ENCODE data around the gene SPACA7.

SPACA7 gene

DNA sequence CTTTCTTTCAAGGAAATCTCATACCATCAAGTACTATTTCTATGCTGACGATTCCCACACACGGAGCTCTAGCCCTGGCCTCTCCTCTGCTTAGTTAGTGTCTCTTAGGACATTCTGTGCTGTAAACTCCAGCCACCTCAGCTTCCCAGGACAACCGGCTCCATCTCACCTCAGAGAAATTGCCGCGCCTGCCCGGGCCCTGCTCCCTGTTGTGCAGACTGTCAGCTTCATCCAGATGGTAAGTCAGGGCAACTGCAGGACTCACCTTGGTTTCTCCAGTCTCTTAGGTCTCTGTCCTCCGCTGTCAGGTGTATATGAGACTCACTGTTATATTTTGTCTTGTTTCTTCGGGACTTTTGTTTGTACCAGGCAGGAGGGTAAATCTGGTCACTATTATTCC lies 98.7 kb downstream of the SPACA7 start:
- DNase-seq (ENCODE audit: low read depth) = no peak
- H3K4me3 ChIP-seq (replicated peaks; ENCODE audit: low read depth, low read length) = no peak overlapping the region
- TF ChIP-seq, protein P1, sequence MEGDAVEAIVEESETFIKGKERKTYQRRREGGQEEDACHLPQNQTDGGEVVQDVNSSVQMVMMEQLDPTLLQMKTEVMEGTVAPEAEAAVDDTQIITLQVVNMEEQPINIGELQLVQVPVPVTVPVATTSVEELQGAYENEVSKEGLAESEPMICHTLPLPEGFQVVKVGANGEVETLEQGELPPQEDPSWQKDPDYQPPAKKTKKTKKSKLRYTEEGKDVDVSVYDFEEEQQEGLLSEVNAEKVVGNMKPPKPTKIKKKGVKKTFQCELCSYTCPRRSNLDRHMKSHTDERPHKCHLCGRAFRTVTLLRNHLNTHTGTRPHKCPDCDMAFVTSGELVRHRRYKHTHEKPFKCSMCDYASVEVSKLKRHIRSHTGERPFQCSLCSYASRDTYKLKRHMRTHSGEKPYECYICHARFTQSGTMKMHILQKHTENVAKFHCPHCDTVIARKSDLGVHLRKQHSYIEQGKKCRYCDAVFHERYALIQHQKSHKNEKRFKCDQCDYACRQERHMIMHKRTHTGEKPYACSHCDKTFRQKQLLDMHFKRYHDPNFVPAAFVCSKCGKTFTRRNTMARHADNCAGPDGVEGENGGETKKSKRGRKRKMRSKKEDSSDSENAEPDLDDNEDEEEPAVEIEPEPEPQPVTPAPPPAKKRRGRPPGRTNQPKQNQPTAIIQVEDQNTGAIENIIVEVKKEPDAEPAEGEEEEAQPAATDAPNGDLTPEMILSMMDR (IDR thresholded peaks at IDR 0.05; ENCODE audit: low read length, missing control alignments) = no peak

DNA sequence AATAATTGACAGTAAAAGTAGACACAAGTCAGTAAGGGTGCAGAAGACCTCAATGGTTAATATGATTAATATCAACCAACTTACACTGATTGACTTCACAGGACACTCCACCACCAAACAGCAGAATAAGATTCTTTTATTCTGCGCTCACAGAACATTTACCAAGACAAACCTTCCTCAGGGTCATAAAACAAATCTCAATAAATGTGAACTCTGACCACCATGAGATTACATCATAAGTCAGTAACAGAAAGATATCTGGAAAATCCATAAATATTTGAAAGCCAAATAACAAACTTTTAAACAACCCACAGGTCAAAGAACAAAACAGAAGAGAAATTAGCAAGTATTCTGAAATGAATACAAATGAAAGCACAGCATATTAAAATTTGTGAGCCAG lies 99.7 kb downstream of the SPACA7 start:
- TF ChIP-seq, protein P1 (IDR thresholded peaks at IDR 0.05; ENCODE audit: low read length, missing control alignments) = no peak
- no peak for DNase-seq (ENCODE audit: low read depth)
- H3K4me3 ChIP-seq (replicated peaks; ENCODE audit: low read depth, low read length) = no peak overlapping the region

DNA sequence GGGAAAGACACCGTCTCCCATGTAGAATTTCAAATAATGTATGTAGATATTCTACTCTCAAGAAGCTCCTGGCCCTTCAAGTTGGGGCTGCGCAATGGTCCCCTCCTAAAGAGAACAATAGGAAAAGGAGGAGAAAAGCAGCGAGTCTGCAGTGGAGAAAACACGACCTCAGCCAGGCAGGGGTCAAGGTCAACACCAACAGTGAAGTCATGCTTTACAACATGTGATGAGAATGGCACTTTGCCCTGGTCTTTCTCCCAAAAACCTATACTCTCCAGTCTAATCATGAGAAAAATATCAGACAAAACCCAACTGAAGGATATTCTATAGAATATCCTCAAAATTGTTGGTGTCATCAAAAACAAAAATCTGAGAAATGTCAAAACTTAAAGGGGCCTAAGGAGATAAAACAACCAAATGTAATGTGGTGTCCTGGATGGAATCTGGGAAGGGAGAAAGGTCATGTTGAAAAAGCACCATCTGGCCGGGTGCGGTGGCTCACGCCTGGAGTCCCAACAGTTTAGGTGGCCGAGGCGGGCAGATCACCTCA lies 101.0 kb downstream of the SPACA7 start:
- no peak for DNase-seq (ENCODE audit: low read depth)
- H3K4me3 ChIP-seq (replicated peaks; ENCODE audit: low read depth, low read length) = no peak overlapping the region

DNA sequence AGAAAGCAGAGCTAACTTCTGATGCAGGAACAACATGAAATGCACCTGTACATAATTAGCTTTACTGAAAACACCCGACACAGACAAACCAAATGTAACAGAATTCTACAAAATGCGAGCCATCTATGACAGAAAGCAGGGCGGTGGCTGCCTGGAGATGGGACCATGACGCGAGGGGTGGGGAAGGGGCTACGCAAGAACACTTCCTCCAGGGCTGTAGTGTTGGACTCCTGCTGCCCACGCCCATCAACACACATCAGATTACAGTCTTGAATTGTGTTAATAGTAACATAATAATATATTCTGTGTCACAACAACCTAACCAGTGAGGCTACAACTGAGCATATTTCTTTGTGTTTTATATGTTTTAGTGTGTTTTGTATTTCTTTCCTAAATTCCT lies 103.2 kb downstream of the SPACA7 start:
- DNase-seq (ENCODE audit: low read depth) = no peak
- TF ChIP-seq, protein P1 (IDR thresholded peaks at IDR 0.05; ENCODE audit: low read length, missing control alignments) = no peak
- H3K4me3 ChIP-seq (replicated peaks; ENCODE audit: low read depth, low read length) = no peak overlapping the region

More for the DNA sequence above, 101.0 kb downstream of the SPACA7 start:
- TF ChIP-seq, protein P1 (IDR thresholded peaks at IDR 0.05; ENCODE audit: low read length, missing control alignments) = no peak

DNA sequence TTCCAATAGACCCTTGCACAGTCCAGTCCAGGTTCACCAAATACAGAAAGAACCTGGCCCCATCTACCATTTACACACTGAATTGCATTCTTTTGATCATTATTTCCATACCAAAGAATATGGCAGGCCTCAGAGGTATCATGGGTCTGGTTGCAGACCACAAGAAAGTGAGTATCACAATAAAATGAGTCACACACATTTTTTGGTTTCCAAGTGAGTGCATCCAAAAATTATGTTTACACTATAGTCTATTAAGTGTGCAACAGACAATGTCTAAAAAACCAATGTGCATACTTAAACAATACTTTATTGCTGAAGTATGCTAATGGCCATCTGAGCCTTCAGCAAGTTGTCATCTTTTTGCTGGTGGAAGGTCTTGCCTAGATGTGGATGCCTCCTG lies 105.3 kb downstream of the SPACA7 start:
- H3K4me3 ChIP-seq (replicated peaks; ENCODE audit: low read depth, low read length) = no peak overlapping the region
- no peak for DNase-seq (ENCODE audit: low read depth)
- TF ChIP-seq, protein P1 (IDR thresholded peaks at IDR 0.05; ENCODE audit: low read length, missing control alignments) = no peak

DNA sequence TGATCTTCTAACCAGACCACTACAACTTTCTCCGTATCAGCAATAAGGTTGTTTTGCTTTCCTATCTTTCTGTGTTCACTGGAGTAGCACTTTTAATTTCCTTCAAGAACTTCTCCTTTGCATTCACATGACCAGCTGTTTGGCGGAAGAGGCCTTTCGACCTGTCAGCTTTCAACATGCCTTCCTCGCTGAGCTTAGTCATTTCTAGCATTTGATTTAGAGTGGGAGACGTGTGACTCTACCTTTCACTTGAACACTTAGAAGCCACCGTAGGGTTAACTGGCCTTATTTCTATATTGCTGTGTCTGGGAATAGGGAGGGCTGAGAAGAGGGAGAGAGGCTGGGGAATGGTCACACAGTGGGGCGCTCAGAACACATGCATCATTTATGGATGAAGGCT lies 107.1 kb downstream of the SPACA7 start:
- no peak for DNase-seq (ENCODE audit: low read depth)
- TF ChIP-seq, protein P1 (IDR thresholded peaks at IDR 0.05; ENCODE audit: low read length, missing control alignments) = no peak
- H3K4me3 ChIP-seq (replicated peaks; ENCODE audit: low read depth, low read length) = no peak overlapping the region

Data from fibroblast of pulmonary artery (primary cell).